Ishikawa (cell line): Measurements from ENCODE around the gene DHX40.

Experiments
- CREB1 ChIP-seq: IDR thresholded peaks from 2 replicates; pipeline ENCODE4 v1.6.1; 2012; ENCODE audit warnings: low read depth
- EGR1 ChIP-seq: IDR thresholded peaks from 2 replicates; pipeline ENCODE4 v1.6.1; 2012
- EP300 ChIP-seq: IDR thresholded peaks from 2 replicates; pipeline ENCODE4 v1.6.1; 2012; ENCODE audit warnings: borderline replicate concordance
- NFIC ChIP-seq: IDR thresholded peaks from 2 replicates; pipeline ENCODE4 v1.6.1; 2012
- TAF1 ChIP-seq: IDR thresholded peaks from 2 replicates; pipeline ENCODE4 v1.6.1; 2012; ENCODE audit warnings: low read depth, mild to moderate bottlenecking
- TEAD4 ChIP-seq: IDR thresholded peaks from 2 replicates; pipeline ENCODE4 v1.6.1; 2012
- YY1 ChIP-seq: IDR thresholded peaks from 2 replicates; pipeline ENCODE4 v1.6.1; 2012; ENCODE audit warnings: low read depth
- TF ChIP-seq, protein P1 (sequence below): IDR thresholded peaks from 2 replicates; pipeline ENCODE4 v1.6.1; 2012; ENCODE audit warnings: low read depth, mild to moderate bottlenecking
- TF ChIP-seq, protein P2 (sequence below): IDR thresholded peaks from 2 replicates; pipeline ENCODE4 v1.6.1; 2012

DNA sequence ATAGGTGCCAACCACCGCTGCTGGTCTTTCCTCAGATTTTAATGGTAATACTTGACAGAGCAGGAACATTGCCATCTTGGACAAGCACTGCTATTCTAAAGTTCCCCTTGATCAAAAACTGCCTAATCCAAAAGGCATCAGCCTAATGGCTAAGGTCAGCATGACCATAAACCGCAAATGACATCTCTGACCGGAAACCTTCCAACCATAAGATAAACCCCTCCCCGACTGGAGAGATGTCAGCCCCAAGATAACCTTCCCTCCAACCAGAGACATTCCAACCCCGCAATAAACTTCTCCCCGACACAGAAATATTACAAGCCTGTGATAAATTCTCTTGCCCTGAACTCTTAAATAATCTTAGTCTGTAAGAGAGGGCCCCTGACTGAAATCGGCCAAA is 7.4 kb upstream of the DHX40 start:
- no peak for TF ChIP-seq EP300
- no peak for TF ChIP-seq EGR1
- TF ChIP-seq, protein P1, sequence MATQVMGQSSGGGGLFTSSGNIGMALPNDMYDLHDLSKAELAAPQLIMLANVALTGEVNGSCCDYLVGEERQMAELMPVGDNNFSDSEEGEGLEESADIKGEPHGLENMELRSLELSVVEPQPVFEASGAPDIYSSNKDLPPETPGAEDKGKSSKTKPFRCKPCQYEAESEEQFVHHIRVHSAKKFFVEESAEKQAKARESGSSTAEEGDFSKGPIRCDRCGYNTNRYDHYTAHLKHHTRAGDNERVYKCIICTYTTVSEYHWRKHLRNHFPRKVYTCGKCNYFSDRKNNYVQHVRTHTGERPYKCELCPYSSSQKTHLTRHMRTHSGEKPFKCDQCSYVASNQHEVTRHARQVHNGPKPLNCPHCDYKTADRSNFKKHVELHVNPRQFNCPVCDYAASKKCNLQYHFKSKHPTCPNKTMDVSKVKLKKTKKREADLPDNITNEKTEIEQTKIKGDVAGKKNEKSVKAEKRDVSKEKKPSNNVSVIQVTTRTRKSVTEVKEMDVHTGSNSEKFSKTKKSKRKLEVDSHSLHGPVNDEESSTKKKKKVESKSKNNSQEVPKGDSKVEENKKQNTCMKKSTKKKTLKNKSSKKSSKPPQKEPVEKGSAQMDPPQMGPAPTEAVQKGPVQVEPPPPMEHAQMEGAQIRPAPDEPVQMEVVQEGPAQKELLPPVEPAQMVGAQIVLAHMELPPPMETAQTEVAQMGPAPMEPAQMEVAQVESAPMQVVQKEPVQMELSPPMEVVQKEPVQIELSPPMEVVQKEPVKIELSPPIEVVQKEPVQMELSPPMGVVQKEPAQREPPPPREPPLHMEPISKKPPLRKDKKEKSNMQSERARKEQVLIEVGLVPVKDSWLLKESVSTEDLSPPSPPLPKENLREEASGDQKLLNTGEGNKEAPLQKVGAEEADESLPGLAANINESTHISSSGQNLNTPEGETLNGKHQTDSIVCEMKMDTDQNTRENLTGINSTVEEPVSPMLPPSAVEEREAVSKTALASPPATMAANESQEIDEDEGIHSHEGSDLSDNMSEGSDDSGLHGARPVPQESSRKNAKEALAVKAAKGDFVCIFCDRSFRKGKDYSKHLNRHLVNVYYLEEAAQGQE = no peak
- no peak for TF ChIP-seq YY1
- TF ChIP-seq TAF1 = no peak
- TF ChIP-seq, protein P2, sequence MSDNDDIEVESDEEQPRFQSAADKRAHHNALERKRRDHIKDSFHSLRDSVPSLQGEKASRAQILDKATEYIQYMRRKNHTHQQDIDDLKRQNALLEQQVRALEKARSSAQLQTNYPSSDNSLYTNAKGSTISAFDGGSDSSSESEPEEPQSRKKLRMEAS = no peak
- TF ChIP-seq CREB1 = no peak
- TF ChIP-seq TEAD4 = no peak
- no peak for TF ChIP-seq NFIC
